Epidermal melanocyte (primary cell): ENCODE measurements around the gene ZNF281.
"Not testable (repeated sequence)": the region's sequence is repeated elsewhere in the genome, so short reads cannot be mapped to it uniquely, and the experiment has no call there.

Experiments
- DNase-seq: peaks from one replicate; pipeline ENCODE4 v3.0.0; 2011; ENCODE audit warnings: low spot score; ENCODE audit not compliant: insufficient read length

ZNF281 gene

GRCh38 chr1:200365897-200366426, 43.9 kb downstream of the ZNF281 start:
- no peak for DNase-seq

GRCh38 chr1:200364831-200365230, 45.0 kb downstream of the ZNF281 start:
- no peak for DNase-seq

- no peak for DNase-seq
Observed at GRCh38 chr1:200364091-200364759, 45.6 kb downstream of the ZNF281 start.

- DNase-seq, result no peak
Observed at GRCh38 chr1:200363264-200363933, 46.4 kb downstream of the ZNF281 start.

- no peak for DNase-seq
Observed at GRCh38 chr1:200362421-200362820, 47.4 kb downstream of the ZNF281 start.

- no peak for DNase-seq
Observed at GRCh38 chr1:200359610-200360163, 50.1 kb downstream of the ZNF281 start.

- DNase-seq, result not testable (repeated sequence)
Observed at GRCh38 chr1:200357925-200358324, 51.9 kb downstream of the ZNF281 start.

- DNase-seq, result no peak
Observed at GRCh38 chr1:200355801-200356200, 54.0 kb downstream of the ZNF281 start.
